HG03108 (cell line): ENCODE results near the gene TNK2.
"Not testable (repeated sequence)": the region's sequence is repeated elsewhere in the genome, so short reads cannot be mapped to it uniquely, and the experiment has no call there.

Source experiments
- ATAC-seq: cut with Tn5 transposase; IDR thresholded peaks from one replicate; pipeline ENCODE4 v1.9.1; 2021; ENCODE audit warnings: moderate library complexity; ENCODE audit not compliant: unreplicated experiment

Gene TNK2

DNA sequence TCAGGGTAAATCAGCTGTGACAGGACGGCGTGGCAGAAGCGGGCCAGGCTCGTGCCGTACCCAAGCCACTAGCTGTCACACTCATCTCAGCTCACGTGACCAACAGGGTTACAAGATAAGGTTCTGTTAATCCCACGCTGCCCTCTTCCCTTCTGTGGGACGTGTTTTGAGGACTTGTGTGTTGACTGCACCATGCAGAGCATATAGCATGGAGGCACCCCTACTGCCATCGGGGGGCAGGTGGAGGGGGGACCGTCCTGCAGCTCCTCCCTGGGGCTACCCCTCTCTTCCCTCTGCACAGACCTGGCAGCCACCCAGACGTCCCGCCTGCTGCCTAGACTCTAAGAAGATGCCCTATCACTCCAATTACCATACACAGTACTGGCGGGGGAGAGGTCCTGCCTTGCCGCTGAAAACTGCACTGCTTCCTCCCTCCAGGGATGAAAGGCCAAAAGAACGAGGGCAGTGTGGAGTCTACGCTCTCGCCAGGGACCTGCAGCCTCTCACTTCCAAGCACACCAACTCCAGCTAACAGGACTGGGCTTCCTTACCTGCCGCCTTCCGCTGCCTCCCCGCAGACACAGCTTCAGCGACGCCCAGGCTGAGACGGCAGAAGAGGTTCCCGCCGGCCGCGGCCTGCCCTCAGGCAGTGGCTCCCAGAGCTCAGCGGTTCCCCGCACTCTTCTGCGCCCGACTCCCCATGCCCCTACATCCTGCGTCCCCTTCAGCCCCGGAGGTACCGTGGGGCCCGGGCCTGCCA is at the start of gene TNK2:
TSS of gene TNK2 (minus strand) at position 618 of the 760 bp plus-strand sequence. CDS start 19,963 bp downstream, outside the sequence.
- ATAC-seq: peak; percentile 33

DNA sequence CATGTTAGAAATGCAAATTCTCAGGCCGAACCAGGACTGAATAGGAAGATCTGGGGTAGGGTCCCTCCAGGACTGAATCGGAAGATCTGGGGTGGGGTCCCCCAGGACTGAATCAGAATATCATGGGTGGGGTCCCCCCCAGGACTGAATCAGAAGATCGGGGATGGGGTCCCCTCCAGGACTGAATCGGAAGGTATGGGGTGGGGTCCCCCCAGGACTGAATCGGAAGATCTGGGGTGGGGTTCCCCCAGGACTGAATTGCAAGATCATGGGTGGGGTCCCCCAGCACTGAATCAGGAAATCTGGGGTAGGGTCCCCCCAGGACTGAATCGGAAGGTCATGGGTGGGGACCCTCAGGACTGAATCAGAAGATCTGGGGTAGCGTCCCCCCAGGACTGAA is 48.2 kb upstream of the TNK2 start:
- no peak for ATAC-seq

DNA sequence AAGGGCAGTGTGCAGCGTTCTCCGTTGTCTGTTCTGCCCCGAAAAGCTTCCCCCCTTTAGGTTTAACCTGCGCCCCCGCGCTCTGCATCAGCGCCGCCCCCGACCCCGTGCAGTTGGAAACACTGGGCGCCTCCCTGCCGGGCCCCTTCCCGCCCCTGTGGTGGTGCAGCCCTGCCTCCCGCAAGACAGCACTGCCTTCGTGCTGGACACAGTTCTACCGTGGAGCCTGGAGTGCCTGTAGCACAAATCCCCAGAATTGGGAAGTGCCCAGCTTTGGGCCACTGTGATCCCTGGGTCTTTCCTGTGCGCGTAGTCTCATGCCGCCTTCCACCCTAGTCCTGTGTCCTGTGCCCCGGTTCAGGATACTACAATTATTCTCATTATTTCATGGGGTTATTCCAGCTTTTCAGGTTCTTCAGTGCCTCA is 47.1 kb upstream of the TNK2 start:
- ATAC-seq: not testable (repeated sequence)

DNA sequence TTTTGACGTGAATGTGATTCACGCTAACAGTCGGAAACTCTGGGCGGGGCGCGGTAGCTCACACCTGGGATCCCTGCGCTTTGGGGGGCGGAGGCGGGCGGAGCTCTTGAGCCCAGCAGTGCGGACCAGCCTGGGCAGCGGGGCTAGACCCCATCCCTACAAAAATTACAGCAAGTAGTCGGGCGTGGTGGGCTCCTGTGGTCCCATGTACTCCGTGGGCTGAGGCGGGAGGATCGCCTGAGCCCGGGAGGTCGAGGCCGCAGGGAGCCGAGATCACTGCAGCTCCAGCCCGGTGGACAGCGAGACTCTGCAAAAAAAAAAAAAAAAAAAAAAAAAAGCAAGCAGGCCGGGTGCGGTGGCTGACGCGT is 46.4 kb upstream of the TNK2 start:
- ATAC-seq: peak; percentile 36

DNA sequence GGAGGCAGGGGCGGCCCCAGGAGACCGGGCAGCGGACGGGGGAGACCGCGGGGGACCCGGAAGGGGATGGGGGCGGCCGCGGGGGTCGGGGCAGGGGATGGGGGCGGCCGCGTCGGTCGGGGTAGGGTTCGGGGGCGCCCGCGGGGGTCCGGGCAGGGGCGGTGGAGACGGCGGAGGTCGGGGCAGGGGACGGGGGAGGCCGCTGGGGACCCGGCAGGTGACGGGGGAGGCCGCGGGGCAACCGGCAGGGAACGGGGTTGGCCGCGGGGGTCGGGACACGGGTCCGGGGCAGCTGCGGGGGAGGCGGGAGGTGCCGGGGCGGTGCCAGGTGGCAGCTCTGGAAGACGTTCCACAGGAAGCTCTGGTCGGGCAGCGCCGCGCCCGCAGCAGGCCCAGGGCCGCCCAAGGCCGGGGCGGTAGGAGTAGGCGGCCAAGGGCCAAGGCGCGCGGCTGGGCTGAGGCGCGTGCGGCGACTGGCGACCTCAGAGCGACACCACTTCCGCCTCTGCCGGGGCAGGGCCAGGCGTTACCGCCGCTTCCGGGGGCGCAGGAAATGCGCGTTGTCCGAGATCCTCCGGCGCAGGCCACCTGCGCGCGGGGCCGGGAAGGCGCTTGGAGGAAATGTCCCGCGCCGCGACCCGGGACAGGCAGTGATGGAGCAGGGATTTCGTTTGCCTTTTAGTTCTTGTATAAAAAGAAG is 45.9 kb upstream of the TNK2 start:
- peak; percentile 90 for ATAC-seq

DNA sequence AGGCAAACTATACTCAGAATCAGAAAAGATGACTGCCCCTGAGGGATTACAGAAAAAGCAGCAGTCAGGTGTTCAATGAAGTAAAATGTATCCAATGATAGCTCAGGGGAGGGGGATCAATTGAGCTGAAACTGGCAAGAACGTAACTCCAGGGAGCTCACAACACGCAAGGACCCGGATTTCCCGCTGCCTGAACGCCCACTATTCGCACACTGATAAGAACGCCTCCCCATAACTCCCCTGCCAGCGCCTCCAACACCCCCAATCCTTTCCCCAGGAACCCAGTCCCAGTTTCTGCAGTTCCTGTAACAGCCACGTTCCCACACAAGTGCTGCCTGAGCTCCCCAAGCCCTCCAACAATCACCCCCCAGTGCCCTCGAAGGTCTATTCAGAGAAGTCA is 44.2 kb upstream of the TNK2 start:
- not testable (repeated sequence) for ATAC-seq

DNA sequence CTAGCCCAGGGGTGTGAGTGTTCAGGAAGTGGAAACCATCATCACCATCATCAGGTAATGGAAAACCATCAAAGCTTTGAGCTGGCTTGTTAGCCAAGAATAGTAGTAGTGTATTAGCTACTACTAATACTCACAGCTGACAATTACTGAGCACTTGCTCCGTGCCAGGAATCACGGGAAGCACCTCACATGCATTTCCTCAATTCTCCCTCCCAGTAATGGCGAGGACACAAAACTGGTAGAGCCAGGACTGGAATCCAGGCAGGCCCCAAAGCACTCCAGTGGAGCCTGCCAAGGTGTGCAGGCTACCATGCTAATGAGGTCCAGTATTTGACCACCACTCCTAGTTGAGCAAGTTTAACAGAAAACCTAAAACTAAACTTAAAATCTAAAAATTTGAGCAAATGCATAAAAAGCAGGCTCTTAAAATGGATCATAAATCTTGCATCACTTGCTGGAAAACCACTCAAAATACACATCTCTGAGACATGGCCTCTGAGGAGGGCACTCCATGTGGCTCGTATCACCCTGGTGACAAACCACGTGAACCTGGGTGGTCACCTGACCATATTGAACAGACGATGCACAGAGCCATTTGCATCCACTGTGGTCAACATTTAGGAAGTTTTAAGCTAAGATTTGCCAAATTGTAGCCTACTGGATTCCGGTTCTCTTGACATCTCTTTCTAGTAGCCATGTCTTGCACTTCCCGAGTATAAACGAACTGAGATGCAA is 43.3 kb upstream of the TNK2 start:
- not testable (repeated sequence) for ATAC-seq

DNA sequence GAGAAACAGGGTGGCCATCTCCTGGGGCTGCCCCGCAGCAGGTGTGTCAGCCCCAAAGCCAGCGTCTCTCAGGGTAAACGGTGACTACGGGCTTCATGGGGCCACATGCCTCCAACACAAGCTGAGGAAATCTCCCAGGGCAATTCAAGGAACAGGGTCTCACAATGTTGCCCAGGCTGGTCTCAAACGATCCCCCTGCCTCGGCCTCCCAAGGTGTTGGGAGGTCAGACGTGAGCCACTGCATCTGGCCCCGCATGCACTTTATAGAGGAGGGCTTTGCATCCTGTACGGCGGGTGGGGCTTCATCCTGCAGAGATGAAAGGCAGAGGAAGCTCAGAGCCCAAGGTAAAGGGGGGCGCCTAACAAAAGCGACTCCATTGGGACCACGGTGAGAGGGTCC is 42.4 kb upstream of the TNK2 start:
- not testable (repeated sequence) for ATAC-seq

DNA sequence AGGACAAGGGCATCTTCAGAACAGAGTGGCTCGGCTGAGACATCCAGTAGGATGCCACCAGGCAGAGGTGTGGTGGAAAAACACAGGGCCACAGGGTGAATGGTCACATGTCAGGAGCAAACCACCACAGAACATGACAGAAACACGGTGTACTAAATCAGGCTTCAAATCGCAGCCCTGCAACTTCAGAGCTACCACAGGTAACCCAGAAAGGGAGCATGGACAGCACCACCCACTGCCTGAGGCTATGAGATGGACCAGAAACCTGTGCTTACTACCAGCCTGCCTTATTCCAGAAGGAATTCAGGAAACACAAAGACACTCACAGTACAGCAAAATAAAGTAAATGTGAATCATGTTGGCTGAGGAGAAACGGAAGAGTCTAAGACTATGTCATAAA is 41.8 kb upstream of the TNK2 start:
- not testable (repeated sequence) for ATAC-seq

DNA sequence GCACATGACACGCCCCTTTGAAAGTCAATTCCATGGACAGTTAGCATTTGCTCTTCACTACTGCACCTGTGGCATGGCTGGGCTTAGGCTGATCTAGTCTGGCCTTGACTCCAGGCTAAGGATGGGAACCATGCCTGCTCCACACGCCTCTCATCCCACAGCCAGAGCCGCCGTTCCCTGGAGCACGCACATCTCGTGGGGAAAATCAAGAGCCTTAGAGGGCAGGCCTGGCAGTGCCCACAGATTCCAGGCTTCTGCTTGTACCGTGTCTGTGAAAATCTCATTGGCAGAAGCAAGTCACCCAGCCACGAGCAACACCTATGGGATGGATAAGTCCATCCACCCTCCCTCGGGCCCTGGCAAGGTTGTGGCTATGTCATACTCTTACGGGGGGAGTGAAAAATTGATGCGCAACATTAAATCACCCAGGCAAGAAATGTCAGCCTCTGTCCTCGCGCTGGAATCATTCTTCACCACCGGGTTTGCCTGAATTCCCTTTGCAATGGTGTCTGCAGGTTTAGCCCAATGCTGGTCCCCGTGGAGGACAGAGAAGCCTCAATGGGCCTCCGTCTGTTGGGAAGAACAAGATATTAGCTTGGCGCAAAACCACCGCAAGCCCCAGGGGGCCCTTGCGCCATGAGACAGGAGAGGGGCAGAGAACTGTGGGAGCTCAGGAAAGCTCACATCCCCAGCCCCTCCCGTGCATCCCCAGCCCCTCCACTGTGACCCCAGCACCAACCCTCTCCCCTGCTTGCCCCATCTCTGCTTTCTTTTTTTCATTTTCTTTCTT is 38.8 kb upstream of the TNK2 start:
- ATAC-seq: not testable (repeated sequence)

DNA sequence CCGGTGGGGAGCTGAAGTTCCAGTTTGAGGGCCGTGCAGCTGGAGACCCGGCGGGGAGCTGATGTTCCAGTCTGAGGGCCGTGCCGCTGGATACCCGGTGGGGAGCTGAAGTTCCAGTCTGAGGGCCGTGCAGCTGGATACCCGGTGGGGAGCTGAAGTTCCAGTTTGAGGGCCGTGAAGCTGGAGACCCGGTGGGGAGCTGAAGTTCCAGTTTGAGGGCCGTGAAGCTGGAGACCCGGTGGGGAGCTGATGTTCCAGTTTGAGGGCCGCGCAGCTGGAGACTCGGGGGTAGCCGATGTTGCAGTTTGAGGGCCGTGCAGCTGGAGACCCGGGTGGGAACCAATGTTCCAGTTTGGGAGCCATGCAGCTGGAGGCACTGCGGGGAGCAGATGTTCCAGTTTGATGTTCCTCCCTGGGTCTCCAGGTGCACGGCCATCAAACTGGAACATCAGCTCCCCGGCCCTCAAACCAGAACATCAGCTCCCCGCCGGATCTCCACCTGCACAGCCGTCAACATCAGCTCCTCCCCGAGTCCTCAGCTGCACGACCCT is 33.0 kb upstream of the TNK2 start:
- not testable (repeated sequence) for ATAC-seq

DNA sequence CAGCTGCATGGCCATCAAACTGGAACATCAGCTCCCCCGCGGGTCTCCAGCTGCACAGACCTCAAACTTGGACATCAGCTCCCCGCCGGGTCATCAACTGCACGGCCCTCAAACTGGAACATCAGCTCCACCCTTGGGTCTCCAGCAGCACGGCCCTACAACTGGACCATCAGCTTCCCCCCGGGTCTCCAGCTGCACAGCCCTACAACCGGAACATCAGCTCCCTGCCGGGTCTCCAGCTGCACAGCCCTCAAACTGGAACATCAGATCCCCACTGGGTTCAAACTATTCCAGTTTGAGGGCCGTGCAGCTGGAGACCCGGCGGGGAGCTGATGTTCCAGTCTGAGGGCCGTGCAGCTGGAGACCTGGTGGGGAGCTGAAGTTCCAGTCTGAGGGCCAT is 32.5 kb upstream of the TNK2 start:
- ATAC-seq: not testable (repeated sequence)

DNA sequence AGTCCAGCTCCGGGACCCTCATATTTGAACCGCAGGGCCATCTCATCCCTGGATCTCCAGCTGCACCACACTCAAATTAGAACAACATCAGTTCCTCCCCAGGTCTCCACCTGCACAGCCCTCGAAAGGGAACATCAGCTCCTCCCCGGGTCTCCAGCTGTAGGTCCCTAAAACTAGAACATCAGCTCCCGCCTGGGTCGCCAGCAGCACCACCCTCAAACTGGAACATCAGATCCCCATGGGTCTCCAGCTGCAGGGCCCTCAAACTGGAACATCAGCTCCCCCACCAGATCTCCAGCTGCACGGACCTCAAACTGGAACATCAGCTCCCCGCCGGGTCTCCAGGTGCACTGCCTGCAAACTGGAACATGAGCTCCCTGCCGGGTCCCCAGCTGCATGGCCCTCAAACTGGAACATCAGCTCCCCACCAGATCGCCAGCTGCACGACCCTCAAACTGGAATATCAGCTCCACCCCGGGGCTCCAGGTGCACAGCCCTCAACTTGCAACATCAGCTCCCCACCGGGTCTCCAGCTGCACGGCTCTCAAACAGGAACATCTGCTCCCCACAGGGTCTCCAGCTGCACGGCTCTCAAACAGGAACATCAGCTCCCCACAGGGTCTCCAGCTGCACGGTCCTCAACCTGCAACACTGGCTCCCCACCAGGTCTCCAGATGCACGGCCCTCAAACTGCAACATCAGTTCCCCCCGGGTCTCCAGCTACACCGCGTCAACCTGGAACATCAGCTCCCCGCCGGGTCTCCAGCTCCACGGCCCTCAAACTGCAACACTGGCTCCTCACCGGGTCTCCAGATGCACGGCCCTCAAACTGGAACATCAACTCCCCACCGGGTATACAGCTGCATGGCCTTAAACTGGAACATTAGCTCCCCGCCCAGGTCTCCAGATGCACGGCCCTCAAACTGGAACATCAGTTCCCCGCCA is 31.4 kb upstream of the TNK2 start:
- ATAC-seq: not testable (repeated sequence)

DNA sequence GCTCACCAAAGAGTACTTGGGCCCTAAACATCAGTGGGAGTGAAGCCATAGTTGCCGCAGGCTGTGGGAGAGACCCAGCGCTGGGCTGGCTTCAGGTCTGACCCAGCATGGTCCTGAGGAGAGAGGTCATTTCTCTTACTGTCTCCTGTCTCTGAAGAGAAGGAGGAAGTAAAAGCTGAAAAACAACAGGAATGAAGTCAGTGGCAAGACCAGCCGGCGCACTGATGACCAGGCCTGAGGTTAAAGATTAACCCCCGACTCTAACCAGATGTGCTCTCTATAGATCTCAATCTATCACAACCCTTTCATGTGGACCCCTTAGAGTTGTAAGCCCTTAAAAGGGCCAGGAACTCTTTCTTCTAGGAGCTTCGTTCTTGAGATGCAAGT is 24.7 kb upstream of the TNK2 start:
- ATAC-seq: not testable (repeated sequence)

DNA sequence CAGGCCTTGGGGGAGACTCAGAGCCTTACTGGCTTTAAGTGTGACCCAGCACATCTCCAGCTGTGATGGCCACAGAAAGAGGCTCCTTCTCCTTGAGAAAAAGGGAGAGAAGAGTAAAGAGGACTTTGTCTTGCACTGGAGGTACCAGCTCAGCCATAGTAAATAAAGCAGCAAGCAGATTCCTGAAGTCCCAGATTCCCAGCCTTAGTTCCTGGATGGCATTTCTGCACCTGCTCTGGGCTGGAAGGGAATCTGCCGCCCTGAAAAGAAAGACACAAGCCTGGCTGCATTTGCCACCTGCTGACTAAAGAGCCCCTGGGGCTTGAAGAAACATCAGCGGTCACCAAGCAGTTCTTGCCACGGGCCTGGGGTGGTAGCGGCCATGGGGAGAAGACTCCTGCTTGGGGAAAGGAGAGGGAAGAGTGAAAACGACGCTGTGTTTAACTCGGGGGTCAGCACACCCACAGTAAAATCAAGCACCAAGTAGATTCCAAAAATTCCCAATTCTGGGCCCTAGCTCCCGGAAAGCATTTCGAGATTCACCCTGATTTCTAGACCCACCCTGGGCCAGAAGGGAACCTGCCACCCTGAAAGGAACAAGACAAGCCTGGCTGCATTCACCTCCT is 24.2 kb upstream of the TNK2 start:
- ATAC-seq: no peak

DNA sequence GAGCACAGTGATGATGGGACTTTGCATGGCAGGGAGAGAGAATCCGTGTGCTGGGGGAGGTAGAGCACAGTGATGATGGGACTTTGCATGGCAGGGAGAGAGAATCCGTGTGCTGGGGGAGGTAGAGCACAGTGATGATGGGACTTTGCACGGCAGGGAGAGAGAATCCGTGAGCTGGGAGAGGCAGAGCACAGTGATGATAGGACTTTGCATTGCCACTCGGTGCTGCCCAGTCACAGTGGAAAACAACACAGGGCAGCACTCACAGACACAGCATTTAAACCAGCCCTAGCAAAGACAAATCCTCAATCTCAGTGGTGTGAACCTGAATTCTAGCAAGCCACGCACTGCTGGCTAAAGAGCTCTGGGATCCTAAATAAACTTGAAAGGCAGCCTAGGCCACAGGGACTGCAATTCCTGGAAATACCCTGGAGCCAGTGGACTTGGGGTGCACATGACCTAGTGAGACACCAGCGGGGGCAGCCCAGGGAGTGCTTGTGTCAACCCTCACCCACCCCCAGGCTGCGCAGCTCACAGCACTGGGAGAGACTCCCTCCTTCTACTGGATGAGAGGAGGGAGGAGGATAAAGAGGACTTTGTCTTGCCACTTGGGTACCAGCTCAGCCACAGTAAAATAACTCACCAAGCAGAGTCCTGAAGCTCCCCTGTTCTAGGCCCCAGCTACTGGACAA is 23.4 kb upstream of the TNK2 start:
- ATAC-seq: no peak

DNA sequence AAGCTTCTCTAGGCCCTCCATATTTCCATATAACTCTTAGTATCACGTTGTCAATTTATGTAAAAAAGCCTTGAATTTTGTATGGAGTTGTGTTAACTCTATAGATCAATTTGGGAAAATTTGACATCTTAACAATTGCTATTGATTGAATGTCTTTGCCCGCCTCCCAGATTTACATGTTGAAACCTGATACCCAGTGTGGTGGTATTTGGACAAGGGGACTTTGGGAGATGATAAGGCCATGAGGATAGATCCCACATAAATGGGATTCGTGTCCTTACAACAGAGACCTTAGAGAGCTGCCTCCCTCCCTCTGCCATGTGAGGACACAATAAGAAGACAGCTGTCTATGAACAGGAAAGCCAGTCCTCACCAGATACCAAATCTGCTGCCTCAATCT is 21.1 kb upstream of the TNK2 start:
- no peak for ATAC-seq

DNA sequence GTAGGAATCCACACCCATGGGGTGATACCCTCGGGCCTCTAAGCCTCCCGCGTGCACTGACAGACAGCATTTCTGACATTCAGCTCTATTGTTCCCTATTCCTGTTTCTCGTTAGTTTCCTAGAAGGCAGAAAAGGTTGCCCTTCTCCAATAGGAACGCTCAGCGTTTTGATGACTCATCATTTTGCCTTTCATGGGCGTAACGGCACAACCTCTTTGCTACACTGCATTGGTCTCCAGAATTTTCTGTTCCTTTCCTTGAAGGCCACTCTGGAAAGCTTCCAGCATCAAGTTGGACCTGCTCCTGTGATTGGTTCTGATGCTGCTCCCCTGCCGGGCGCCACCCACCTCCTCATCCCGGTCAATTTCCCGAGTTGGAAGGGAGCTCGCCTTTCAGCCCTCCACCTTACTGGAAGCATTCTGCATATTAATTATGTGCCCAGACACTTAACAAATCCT is 13.0 kb upstream of the TNK2 start:
- ATAC-seq: no peak
